ENCODE measurements around the gene PPP6R3.

DNA sequence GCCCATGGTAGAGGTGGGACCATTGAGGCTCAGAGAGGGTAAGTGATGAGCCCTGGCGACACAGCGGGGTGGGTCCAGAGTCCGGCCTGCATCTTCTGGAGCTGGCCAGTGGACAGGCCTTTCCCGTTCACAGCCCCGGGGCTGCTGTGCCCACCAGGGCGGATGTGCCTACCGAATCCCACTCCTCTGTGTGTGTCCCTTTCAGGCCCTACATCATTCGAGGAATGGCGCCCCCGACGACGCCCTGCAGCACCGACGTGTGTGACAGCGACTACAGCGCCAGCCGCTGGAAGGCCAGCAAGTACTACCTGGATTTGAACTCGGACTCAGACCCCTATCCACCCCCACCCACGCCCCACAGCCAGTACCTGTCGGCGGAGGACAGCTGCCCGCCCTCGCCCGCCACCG is 11.9 kb upstream of the PPP6R3 start:
- TF ChIP-seq EZH2 (IDR thresholded peaks at IDR 0.05; ENCODE audit: borderline replicate concordance, low read depth, low read length, severe bottlenecking) = no peak
- TF ChIP-seq, protein P1, sequence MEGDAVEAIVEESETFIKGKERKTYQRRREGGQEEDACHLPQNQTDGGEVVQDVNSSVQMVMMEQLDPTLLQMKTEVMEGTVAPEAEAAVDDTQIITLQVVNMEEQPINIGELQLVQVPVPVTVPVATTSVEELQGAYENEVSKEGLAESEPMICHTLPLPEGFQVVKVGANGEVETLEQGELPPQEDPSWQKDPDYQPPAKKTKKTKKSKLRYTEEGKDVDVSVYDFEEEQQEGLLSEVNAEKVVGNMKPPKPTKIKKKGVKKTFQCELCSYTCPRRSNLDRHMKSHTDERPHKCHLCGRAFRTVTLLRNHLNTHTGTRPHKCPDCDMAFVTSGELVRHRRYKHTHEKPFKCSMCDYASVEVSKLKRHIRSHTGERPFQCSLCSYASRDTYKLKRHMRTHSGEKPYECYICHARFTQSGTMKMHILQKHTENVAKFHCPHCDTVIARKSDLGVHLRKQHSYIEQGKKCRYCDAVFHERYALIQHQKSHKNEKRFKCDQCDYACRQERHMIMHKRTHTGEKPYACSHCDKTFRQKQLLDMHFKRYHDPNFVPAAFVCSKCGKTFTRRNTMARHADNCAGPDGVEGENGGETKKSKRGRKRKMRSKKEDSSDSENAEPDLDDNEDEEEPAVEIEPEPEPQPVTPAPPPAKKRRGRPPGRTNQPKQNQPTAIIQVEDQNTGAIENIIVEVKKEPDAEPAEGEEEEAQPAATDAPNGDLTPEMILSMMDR (IDR thresholded peaks at IDR 0.05; ENCODE audit: borderline replicate concordance, extremely low read depth, low read length, poor library complexity, severe bottlenecking) = no peak
